H1 (cell line): Measurements from ENCODE around the gene YIF1B. TPM values are rescaled to one million over a fixed set of nuclear protein-coding genes. Genes with fewer than 3 reads are reported as not detected.

ENCODE experiments used
- CTCF ChIA-PET: fragments of 300-600 bp; sonication (Branson Sonifier 250); formaldehyde crosslinking; loops from one replicate; lab custom pipeline; 2021; ENCODE audit not compliant: partially characterized antibody; lab: Charles Lee
- POLR2A ChIA-PET: fragments of 300-600 bp; sonication (Branson Sonifier 250); formaldehyde crosslinking; loops from one replicate; lab custom pipeline; 2021; ENCODE audit warnings: inconsistent platforms; ENCODE audit not compliant: partially characterized antibody; lab: Charles Lee
- DNase-seq, 2 experiments: peaks; one replicate each; pipeline versions ENCODE4 v3.0.0 to v3.0.0-alpha.2; 2010 to 2022; ENCODE audit warnings: low spot score in 2 of 2, low read depth in 1 of 2, mixed read lengths in 1 of 2
- FAIRE-seq: peaks from 2 replicates; lab custom pipeline; 2011; peaks lifted over from hg19 to GRCh38; lab: Jason Lieb, UNC
- H2AFZ ChIP-seq: 2 replicates; pipeline ENCODE4 v1.8.1; 2012; ENCODE audit warnings: low read length, inconsistent platforms
- H2AK5ac ChIP-seq: 2 replicates; pipeline ENCODE4 v1.6.1; 2013; ENCODE audit warnings: low read depth, low read length
- H2BK120ac ChIP-seq: replicated peaks from 2 replicates; pipeline ENCODE3; 2013; ENCODE audit warnings: low read depth, low read length, inconsistent platforms
- H2BK12ac ChIP-seq: 2 replicates; pipeline ENCODE4 v1.6.1; 2013; ENCODE audit warnings: low read depth, low read length
- H2BK15ac ChIP-seq: 2 replicates; pipeline ENCODE4 v1.6.1; 2013; ENCODE audit warnings: low read length
- H2BK20ac ChIP-seq: 2 replicates; pipeline ENCODE4 v1.6.1; 2013; ENCODE audit warnings: low read length
- H2BK5ac ChIP-seq: 2 replicates; pipeline ENCODE4 v1.6.1; 2013; ENCODE audit warnings: low read depth, low read length
- H3K14ac ChIP-seq: 2 replicates; pipeline ENCODE4 v1.6.1; 2013; ENCODE audit warnings: inconsistent platforms; ENCODE audit not compliant: insufficient read length
- H3K18ac ChIP-seq: 2 replicates; pipeline ENCODE4 v1.6.1; 2013; ENCODE audit warnings: low read length; ENCODE audit errors: extremely low read depth
- H3K23ac ChIP-seq: 2 replicates; pipeline ENCODE4 v1.6.1; 2013; ENCODE audit warnings: inconsistent platforms; ENCODE audit not compliant: insufficient read length
- H3K23me2 ChIP-seq: 2 replicates; pipeline ENCODE4 v1.6.1; 2013; ENCODE audit warnings: low read depth, low read length
- H3K27ac ChIP-seq: 2 replicates; pipeline ENCODE4 v1.6.1; 2011; ENCODE audit warnings: low read depth, low read length, inconsistent platforms
- H3K27me3 ChIP-seq, 4 experiments: replicated peaks in 1 of 4; 1 replicate in 1 of 4; 2 replicates in 3 of 4; pipeline versions ENCODE4 v1.6.1 to v1.8.1; 2011 to 2013; ENCODE audit warnings: low read length in 3 of 4, mild to moderate bottlenecking in 3 of 4, inconsistent platforms in 2 of 4, mixed read lengths in 2 of 4, moderate library complexity in 1 of 4; ENCODE audit not compliant: control insufficient read depth in 3 of 4, insufficient read depth in 3 of 4; ENCODE audit errors: extremely low read depth in 1 of 4
- H3K36me3 ChIP-seq, 4 experiments: 2 replicates each; pipeline versions ENCODE4 v1.6.1 to v1.8.1; 2011 to 2013; ENCODE audit warnings: mild to moderate bottlenecking in 4 of 4, low read length in 3 of 4, moderate library complexity in 2 of 4, control low read depth in 1 of 4, inconsistent platforms in 1 of 4; ENCODE audit not compliant: insufficient read depth in 4 of 4, control insufficient read depth in 2 of 4
- H3K4ac ChIP-seq: replicated peaks from 2 replicates; pipeline ENCODE3; 2013; ENCODE audit warnings: low read length, low read depth, mixed read lengths, inconsistent platforms; ENCODE audit not compliant: insufficient read length
- H3K4me1 ChIP-seq, 4 experiments: replicated peaks in 1 of 4; 1 replicate in 1 of 4; 2 replicates in 3 of 4; pipeline versions ENCODE4 v1.6.1 to v1.8.1; 2011 to 2013; ENCODE audit warnings: low read length in 3 of 4, inconsistent platforms in 2 of 4, mixed read lengths in 1 of 4; ENCODE audit not compliant: insufficient read depth in 4 of 4, control insufficient read depth in 3 of 4
- H3K4me2 ChIP-seq, 2 experiments: 2 replicates each; pipeline versions ENCODE4 v1.6.1 to v1.8.1; 2011 to 2013; ENCODE audit warnings: low read depth in 2 of 2, low read length in 2 of 2, control low read depth in 1 of 2, inconsistent platforms in 1 of 2, mild to moderate bottlenecking in 1 of 2; ENCODE audit not compliant: insufficient read depth in 1 of 2
- H3K4me3 ChIP-seq, 4 experiments: fragments of 200-600, 300-600 bp in 1 of 4; sonication (generic), shearing (Covaris generic), sonication (Bioruptor Twin) in 1 of 4; 2 replicates each; pipeline versions ENCODE4 v1.5.1 to v1.8.1; 2011 to 2016; ENCODE audit warnings: low read length in 4 of 4, low read depth in 3 of 4, control low read depth in 2 of 4, inconsistent platforms in 2 of 4, mild to moderate bottlenecking in 2 of 4, mixed read lengths in 1 of 4, moderate library complexity in 1 of 4; ENCODE audit not compliant: insufficient read depth in 2 of 4; ENCODE audit errors: extremely low read depth in 1 of 4
- H3K56ac ChIP-seq: replicated peaks from 2 replicates; pipeline ENCODE3; 2013; ENCODE audit warnings: low read depth, mild to moderate bottlenecking, mixed read lengths, low read length, inconsistent platforms; ENCODE audit not compliant: insufficient read length
- H3K79me1 ChIP-seq: 2 replicates; pipeline ENCODE4 v1.6.1; 2013; ENCODE audit warnings: low read depth, low read length, control low read depth
- H3K79me2 ChIP-seq, 2 experiments: 2 replicates each; pipeline versions ENCODE4 v1.6.1 to v1.8.1; 2012 to 2013; ENCODE audit warnings: low read length in 2 of 2, mild to moderate bottlenecking in 2 of 2, inconsistent platforms in 1 of 2; ENCODE audit not compliant: insufficient read depth in 2 of 2, control insufficient read depth in 1 of 2
- H3K9ac ChIP-seq, 4 experiments: replicated peaks in 1 of 4; 1 replicate in 1 of 4; 2 replicates in 3 of 4; pipeline versions ENCODE4 v1.6.1 to v1.8.1; 2011 to 2013; ENCODE audit warnings: low read depth in 3 of 4, low read length in 3 of 4, control low read depth in 2 of 4, mild to moderate bottlenecking in 2 of 4, moderate library complexity in 2 of 4, inconsistent platforms in 1 of 4; ENCODE audit errors: extremely low read depth in 1 of 4
- H3K9me3 ChIP-seq, 2 experiments: 2 replicates each; pipeline versions ENCODE4 v1.6.1 to v1.8.1; 2012 to 2013; ENCODE audit warnings: mild to moderate bottlenecking in 2 of 2, moderate library complexity in 2 of 2, control low read depth in 1 of 2, inconsistent platforms in 1 of 2, low read depth in 1 of 2, low read length in 1 of 2, mixed read lengths in 1 of 2; ENCODE audit not compliant: insufficient read depth in 2 of 2
- H4K20me1 ChIP-seq, 2 experiments: replicated peaks in 1 of 2; 2 replicates each; pipeline versions ENCODE3 to v1.8.1; 2011 to 2013; ENCODE audit warnings: inconsistent platforms in 2 of 2, low read length in 2 of 2, mild to moderate bottlenecking in 1 of 2; ENCODE audit not compliant: insufficient read depth in 2 of 2, control insufficient read depth in 1 of 2
- H4K5ac ChIP-seq: 2 replicates; pipeline ENCODE4 v1.6.1; 2013; ENCODE audit warnings: low read length, low read depth, mixed read lengths, inconsistent platforms; ENCODE audit not compliant: insufficient read length
- H4K8ac ChIP-seq: 2 replicates; pipeline ENCODE4 v1.8.0; 2013; ENCODE audit warnings: mild to moderate bottlenecking, moderate library complexity, low read length, inconsistent platforms; ENCODE audit not compliant: insufficient read depth; ENCODE audit errors: extremely low read depth
- H4K91ac ChIP-seq: replicated peaks from 2 replicates; pipeline ENCODE3; 2013; ENCODE audit warnings: low read length, mixed read lengths, inconsistent platforms; ENCODE audit not compliant: insufficient read length
- CBX5 ChIP-seq: fragments of 300-800, 300-1000 bp; sonication (generic); IDR thresholded peaks from 2 replicates; pipeline ENCODE4 v1.7.1; 2016; ENCODE audit warnings: antibody characterized with exemption, low read length, low read depth
- GTF2F1 ChIP-seq: IDR thresholded peaks from 2 replicates; pipeline ENCODE4 v1.6.1; 2012; ENCODE audit warnings: low read depth, low read length, improper control_type of control experiment, borderline replicate concordance
- JUND ChIP-seq: IDR thresholded peaks from 2 replicates; pipeline ENCODE4 v1.6.1; 2011; ENCODE audit warnings: mild to moderate bottlenecking, improper control_type of control experiment, low read length
- KDM4A ChIP-seq: IDR thresholded peaks from one replicate; pipeline ENCODE4 v1.7.1; 2012; ENCODE audit warnings: low read depth, mild to moderate bottlenecking, moderate library complexity, low read length, inconsistent platforms; ENCODE audit not compliant: severe bottlenecking
- MAX ChIP-seq: IDR thresholded peaks from 2 replicates; pipeline ENCODE4 v1.6.1; 2012; ENCODE audit warnings: inconsistent platforms
- SUZ12 ChIP-seq: fragments of 200-600 bp; sonication (generic); IDR thresholded peaks from 2 replicates; pipeline ENCODE4 v1.6.1; 2012; ENCODE audit warnings: mild to moderate bottlenecking, inconsistent platforms, low read length, moderate library complexity, mixed read lengths
- TEAD4 ChIP-seq: IDR thresholded peaks from 2 replicates; pipeline ENCODE4 v1.6.1; 2012; ENCODE audit warnings: low read depth, low read length, inconsistent platforms, mixed read lengths
- WGBS, 2 experiments: shearing (Covaris generic) in 1 of 2; methylation state at CpG; one replicate each; pipeline versions ENCODE4 v1.1.6 to v1.1.7; 2013 to 2015; ENCODE audit warnings: low lambda C conversion rate in 2 of 2, mixed read lengths in 2 of 2, inconsistent platforms in 1 of 2, low coverage in 1 of 2, missing lambda C conversion rate in 1 of 2; ENCODE audit not compliant: insufficient replicate concordance in 2 of 2, insufficient coverage in 1 of 2, insufficient read length in 1 of 2; ENCODE audit errors: extremely low coverage in 1 of 2, missing lambda C conversion rate in 1 of 2; 5-methylcytosine and 5-hydroxymethylcytosine counted together
- polyA plus RNA-seq, 7 experiments: library from polyadenylated mRNA; depleted of rRNA in 3 of 7; stranded (reverse) in 5 of 7; unstranded in 2 of 7; fragments of >200 nt in 5 of 7; fragments of 200-250 nt in 2 of 7; gene quantifications; 1 replicate in 5 of 7; 2 replicates in 1 of 7; 4 replicates in 1 of 7; pipeline versions ENCODE4 v1.2.1 to v1.2.3, GENCODE V29; 2011 to 2013; ENCODE audit warnings: missing spikeins in 2 of 7, mixed read lengths in 2 of 7
- total RNA-seq: library from RNA; stranded (reverse); fragmentation: NEBNext Ultra II Directional; extraction: Animal tissue kit (Norgen Biotek cat#: 25700); gene quantifications from 2 replicates; pipeline ENCODE4 v1.2.1, GENCODE V29; 2021
- TF ChIP-seq, protein P1 (sequence below): IDR thresholded peaks from 2 replicates; pipeline ENCODE4 v1.6.1; 2012; ENCODE audit warnings: inconsistent platforms

YIF1B gene
- total and polyA plus RNA-seq, 2 of the 8 experiments (the other 6 are each of a cell fraction or from before 2014, with no cell fraction given): 89.6 to 305 TPM

GRCh38 chr19:38304352-38304865 lies 11.3 kb downstream of the YIF1B start:
- CTCF ChIA-PET: interaction anchor here (0.8 to 2.8 kb wide), 14 partner anchors 9 to 169 kb away, joined by 3 to 13 read pairs (median 4); partner anchors contain the start of genes CATSPERG and KCNK6
- DNase-seq: peak in 1 of 2 experiments; percentile 64
- Histone ChIP-seq H2BK5ac (peak overlapping the region; percentile 90), H3K23ac (no peak overlapping the region), H3K36me3 (peaks cover 0 to 18% (median 9%) of the 10 kb centered on the region in 4 experiments; a peak in 5 of 8 replicates), H3K9ac (peak overlapping the region in 2 of 4 experiments; percentile 16 to 33; a peak in 3 of 7 replicates), H3K4me1 (peaks cover 2 to 14% (median 6%) of the 10 kb centered on the region in 4 experiments; a peak in 6 of 7 replicates), H2BK12ac (peak overlapping the region; percentile 77; the same call in 1 of the 2 replicates), H3K14ac (no peak overlapping the region), H4K5ac (no peak overlapping the region), H2BK15ac (no peak overlapping the region), H3K27ac (0 out of 2 replicates have a peak overlapping the region, but pooled peaks have one; percentile 37), H3K9me3 (no peaks in the 10 kb centered on the region), H3K4me2 (peak overlapping the region; percentile 82 to 90), H3K79me2 (no peaks in the 10 kb centered on the region), H3K18ac (peak overlapping the region; percentile 34; the same call in 1 of the 2 replicates), H3K79me1 (no peaks in the 10 kb centered on the region; the same call in 1 of the 2 replicates), H2AFZ (no peak overlapping the region; the same call in 1 of the 2 replicates), H2BK20ac (no peak overlapping the region), H4K91ac (peak overlapping the region; percentile 68), H3K4ac (no peak overlapping the region), H2BK120ac (no peak overlapping the region), H3K27me3 (no peaks in the 10 kb centered on the region; a peak in 2 of 7 replicates), H4K20me1 (peaks cover 4 to 10% of the 10 kb centered on the region in 2 experiments), H3K23me2 (0 out of 2 replicates have a peak, but pooled peaks cover 4% of the 10 kb centered on the region), H3K4me3 (peak overlapping the region; percentile 29 to 59 (median 50)), H3K56ac (no peak overlapping the region), H4K8ac (peak overlapping the region; percentile 81), H2AK5ac (no peak overlapping the region)
- FAIRE-seq: no peak
- TF ChIP-seq JUND (no peak), SUZ12 (0 out of 2 replicates have a peak, but pooled peaks have one; percentile 30), KDM4A (peak; percentile 24), CBX5 (no peak), TEAD4 (no peak), MAX (peak; percentile 65), GTF2F1 (no peak)
- TF ChIP-seq, protein P1, sequence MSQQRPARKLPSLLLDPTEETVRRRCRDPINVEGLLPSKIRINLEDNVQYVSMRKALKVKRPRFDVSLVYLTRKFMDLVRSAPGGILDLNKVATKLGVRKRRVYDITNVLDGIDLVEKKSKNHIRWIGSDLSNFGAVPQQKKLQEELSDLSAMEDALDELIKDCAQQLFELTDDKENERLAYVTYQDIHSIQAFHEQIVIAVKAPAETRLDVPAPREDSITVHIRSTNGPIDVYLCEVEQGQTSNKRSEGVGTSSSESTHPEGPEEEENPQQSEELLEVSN: peak; percentile 58; the same call in 1 of the 2 replicates
- POLR2A ChIA-PET: interaction anchor here (0.6 to 5.0 kb wide), 19 partner anchors 10 to 96 kb away, joined by 3 to 34 read pairs (median 4); partner anchors contain the start of genes CATSPERG, GGN, KCNK6 and PPP1R14A
- 8% methylated on average over 23 of the region's 27 CpGs; no CpG with 5 or more reads in 1 of the 2 experiments for WGBS, 2 experiments
